ENCODE data around the gene PDLIM3. TPM values are rescaled to one million over a fixed set of nuclear protein-coding genes. Genes with fewer than 3 reads are reported as not detected.

Gene PDLIM3, protein sequence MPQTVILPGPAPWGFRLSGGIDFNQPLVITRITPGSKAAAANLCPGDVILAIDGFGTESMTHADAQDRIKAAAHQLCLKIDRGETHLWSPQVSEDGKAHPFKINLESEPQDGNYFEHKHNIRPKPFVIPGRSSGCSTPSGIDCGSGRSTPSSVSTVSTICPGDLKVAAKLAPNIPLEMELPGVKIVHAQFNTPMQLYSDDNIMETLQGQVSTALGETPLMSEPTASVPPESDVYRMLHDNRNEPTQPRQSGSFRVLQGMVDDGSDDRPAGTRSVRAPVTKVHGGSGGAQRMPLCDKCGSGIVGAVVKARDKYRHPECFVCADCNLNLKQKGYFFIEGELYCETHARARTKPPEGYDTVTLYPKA
- 18.0 and 19.5 TPM in 2 replicates for total RNA-seq (2014; rRNA removed; shearing (Covaris generic))
- polyA plus RNA-seq (2016; fragmentation: Nextera tagmentation; extraction: Ambion mirVana), result 8.3 and 8.5 TPM in 2 replicates
- long read RNA-seq, partial matches to known transcripts, result 0 of 1 reads
- long read RNA-seq, other reads (novel, unspliced or antisense), result 0 of 1 reads

DNA sequence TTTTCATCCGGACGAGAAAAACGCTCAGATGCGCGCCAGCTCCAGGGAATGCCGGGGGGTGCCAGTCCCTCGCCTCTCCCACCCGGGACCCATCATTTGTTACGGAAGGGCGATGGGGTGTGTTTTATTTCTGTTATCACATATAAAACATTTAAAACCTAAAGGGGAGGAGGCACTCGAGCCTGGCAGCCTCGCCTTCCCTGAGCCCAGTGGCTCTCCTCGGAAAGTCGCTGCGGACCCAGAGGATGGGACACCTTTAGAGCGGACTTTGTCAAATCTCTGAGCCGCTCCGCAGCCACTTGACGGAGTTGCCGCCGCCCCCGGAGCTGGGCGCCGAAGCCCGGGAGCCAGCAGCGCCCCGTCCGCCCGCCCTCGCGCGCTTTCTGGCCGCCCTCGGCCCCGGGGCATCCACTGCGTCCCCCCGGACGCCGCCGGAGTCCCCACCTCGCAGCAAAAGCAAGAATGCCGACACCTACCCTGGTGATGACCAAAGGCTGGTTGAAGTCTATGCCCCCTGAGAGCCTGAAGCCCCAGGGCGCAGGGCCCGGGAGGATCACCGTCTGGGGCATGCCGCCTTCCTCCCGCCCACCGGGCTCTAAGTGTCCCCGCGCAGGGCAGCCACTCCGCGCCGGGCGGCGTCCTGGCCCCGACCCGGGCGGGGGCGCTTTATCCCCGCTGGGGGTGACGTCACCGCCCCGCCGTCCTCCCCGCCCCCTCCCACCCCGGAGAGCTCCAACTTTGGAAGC is at the start of gene PDLIM3:
TSS of gene PDLIM3 (minus strand) at position 642 of the 746 bp plus-strand sequence. CDS start at position 569, 73 bp downstream.
- Histone ChIP-seq H2AFZ (peak within 1 kb of the TSS; percentile 97), H4K20me1 (replicated peaks; ENCODE audit: insufficient read depth) (no peaks in the 10 kb centered on the region), H3K9me2 (ENCODE audit: insufficient read depth) (no peaks in the 10 kb centered on the region), H3K4me2 (peak within 1 kb of the TSS; percentile 98), H3K4me3 (peak within 1 kb of the TSS; percentile 91), H3K36me3 (ENCODE audit: insufficient read depth) (no peaks in the 10 kb centered on the region), H3K27me3 (ENCODE audit: insufficient read depth) (peaks cover 37% of the 10 kb centered on the region), H3K27ac (ENCODE audit: low read depth) (no peak within 1 kb of the TSS), H3K4me1 (ENCODE audit: insufficient read depth) (peaks cover 13% of the 10 kb centered on the region), H3K79me2 (replicated peaks; ENCODE audit: insufficient read depth) (no peaks in the 10 kb centered on the region), H3F3A (replicated peaks; ENCODE audit: low read depth) (no peaks in the 10 kb centered on the region; the same call in 1 of the 2 replicates)
- no peak within 1 kb of the TSS for H3K27ac Mint-ChIP-seq
- ATAC-seq (peak; percentile 82), DNase-seq (ENCODE audit: low spot score) (peak; percentile 76)
- no peaks in the 10 kb centered on the region for H3K36me3 Mint-ChIP-seq (ENCODE audit: low read depth)
- TF ChIP-seq EZH2 (IDR thresholded peaks at IDR 0.05; ENCODE audit: low read depth, unreplicated experiment) (peak; percentile 28), POLR2AphosphoS5 (IDR thresholded peaks at IDR 0.05; ENCODE audit: low read depth) (peak; percentile 46; the same call in 1 of the 2 replicates), JUNB (IDR thresholded peaks at IDR 0.05; ENCODE audit: unreplicated experiment) (no peak), CREB1 (CRISPR knock-in tag; IDR thresholded peaks at IDR 0.05; ENCODE audit: low read depth) (peak; percentile 86)
- TF ChIP-seq, protein P1, sequence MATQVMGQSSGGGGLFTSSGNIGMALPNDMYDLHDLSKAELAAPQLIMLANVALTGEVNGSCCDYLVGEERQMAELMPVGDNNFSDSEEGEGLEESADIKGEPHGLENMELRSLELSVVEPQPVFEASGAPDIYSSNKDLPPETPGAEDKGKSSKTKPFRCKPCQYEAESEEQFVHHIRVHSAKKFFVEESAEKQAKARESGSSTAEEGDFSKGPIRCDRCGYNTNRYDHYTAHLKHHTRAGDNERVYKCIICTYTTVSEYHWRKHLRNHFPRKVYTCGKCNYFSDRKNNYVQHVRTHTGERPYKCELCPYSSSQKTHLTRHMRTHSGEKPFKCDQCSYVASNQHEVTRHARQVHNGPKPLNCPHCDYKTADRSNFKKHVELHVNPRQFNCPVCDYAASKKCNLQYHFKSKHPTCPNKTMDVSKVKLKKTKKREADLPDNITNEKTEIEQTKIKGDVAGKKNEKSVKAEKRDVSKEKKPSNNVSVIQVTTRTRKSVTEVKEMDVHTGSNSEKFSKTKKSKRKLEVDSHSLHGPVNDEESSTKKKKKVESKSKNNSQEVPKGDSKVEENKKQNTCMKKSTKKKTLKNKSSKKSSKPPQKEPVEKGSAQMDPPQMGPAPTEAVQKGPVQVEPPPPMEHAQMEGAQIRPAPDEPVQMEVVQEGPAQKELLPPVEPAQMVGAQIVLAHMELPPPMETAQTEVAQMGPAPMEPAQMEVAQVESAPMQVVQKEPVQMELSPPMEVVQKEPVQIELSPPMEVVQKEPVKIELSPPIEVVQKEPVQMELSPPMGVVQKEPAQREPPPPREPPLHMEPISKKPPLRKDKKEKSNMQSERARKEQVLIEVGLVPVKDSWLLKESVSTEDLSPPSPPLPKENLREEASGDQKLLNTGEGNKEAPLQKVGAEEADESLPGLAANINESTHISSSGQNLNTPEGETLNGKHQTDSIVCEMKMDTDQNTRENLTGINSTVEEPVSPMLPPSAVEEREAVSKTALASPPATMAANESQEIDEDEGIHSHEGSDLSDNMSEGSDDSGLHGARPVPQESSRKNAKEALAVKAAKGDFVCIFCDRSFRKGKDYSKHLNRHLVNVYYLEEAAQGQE (IDR thresholded peaks at IDR 0.05; ENCODE audit: unreplicated experiment), result no peak
- H3K9me3 Mint-ChIP-seq, result no peaks in the 10 kb centered on the region
- H3K4me1 Mint-ChIP-seq, result peaks cover 4% of the 10 kb centered on the region; the same call in 2 of the 3 replicates
- H3K4me3 Mint-ChIP-seq, result peak within 1 kb of the TSS; percentile 82
- peaks cover 7% of the 10 kb centered on the region for H3K27me3 Mint-ChIP-seq (ENCODE audit: insufficient read depth, low read depth, poor library complexity)

DNA sequence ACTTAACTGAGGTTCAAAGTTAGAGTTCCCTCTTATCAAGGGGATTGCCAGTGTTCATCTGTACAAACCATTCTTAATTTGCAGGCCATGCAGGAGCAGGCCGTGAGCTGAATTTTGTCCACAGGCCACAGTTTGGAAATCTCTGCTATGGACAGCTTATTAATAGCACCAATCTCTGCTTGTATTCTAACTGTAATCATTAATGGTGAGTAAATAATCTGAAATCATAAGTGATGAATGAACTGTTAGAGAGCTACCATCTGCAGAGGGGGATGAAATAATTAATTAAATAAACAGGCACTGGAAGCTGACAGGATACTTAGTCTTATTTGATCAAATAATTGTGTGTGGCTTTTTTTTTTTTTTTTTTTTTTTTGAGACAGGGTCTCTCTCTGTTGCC is 48.5 kb upstream of the PDLIM3 start:
- H3K27ac Mint-ChIP-seq, result no peak overlapping the region
- H3K27me3 Mint-ChIP-seq (ENCODE audit: insufficient read depth, low read depth, poor library complexity), result peaks cover 16% of the 10 kb centered on the region
- Histone ChIP-seq H3K9me2 (ENCODE audit: insufficient read depth) (no peaks in the 10 kb centered on the region), H3K27ac (ENCODE audit: low read depth) (no peak overlapping the region), H3K79me2 (replicated peaks; ENCODE audit: insufficient read depth) (no peaks in the 10 kb centered on the region), H3F3A (replicated peaks; ENCODE audit: low read depth) (peaks cover 7% of the 10 kb centered on the region; the same call in 1 of the 2 replicates), H3K36me3 (ENCODE audit: insufficient read depth) (no peaks in the 10 kb centered on the region), H4K20me1 (replicated peaks; ENCODE audit: insufficient read depth) (no peaks in the 10 kb centered on the region), H3K4me2 (no peak overlapping the region), H3K27me3 (ENCODE audit: insufficient read depth) (peaks cover 20% of the 10 kb centered on the region), H2AFZ (no peak overlapping the region), H3K4me1 (ENCODE audit: insufficient read depth) (peaks cover 34% of the 10 kb centered on the region), H3K4me3 (no peak overlapping the region)
- ATAC-seq (no peak), DNase-seq (ENCODE audit: low spot score) (no peak)
- no peak overlapping the region for H3K4me3 Mint-ChIP-seq
- H3K4me1 Mint-ChIP-seq, result peaks cover 41% of the 10 kb centered on the region
- no peaks in the 10 kb centered on the region for H3K36me3 Mint-ChIP-seq (ENCODE audit: low read depth)
- H3K9me3 Mint-ChIP-seq, result no peaks in the 10 kb centered on the region; the same call in 1 of the 3 replicates
- no peak for TF ChIP-seq CREB1 (CRISPR knock-in tag; IDR thresholded peaks at IDR 0.05; ENCODE audit: low read depth)
- TF ChIP-seq, protein P2, sequence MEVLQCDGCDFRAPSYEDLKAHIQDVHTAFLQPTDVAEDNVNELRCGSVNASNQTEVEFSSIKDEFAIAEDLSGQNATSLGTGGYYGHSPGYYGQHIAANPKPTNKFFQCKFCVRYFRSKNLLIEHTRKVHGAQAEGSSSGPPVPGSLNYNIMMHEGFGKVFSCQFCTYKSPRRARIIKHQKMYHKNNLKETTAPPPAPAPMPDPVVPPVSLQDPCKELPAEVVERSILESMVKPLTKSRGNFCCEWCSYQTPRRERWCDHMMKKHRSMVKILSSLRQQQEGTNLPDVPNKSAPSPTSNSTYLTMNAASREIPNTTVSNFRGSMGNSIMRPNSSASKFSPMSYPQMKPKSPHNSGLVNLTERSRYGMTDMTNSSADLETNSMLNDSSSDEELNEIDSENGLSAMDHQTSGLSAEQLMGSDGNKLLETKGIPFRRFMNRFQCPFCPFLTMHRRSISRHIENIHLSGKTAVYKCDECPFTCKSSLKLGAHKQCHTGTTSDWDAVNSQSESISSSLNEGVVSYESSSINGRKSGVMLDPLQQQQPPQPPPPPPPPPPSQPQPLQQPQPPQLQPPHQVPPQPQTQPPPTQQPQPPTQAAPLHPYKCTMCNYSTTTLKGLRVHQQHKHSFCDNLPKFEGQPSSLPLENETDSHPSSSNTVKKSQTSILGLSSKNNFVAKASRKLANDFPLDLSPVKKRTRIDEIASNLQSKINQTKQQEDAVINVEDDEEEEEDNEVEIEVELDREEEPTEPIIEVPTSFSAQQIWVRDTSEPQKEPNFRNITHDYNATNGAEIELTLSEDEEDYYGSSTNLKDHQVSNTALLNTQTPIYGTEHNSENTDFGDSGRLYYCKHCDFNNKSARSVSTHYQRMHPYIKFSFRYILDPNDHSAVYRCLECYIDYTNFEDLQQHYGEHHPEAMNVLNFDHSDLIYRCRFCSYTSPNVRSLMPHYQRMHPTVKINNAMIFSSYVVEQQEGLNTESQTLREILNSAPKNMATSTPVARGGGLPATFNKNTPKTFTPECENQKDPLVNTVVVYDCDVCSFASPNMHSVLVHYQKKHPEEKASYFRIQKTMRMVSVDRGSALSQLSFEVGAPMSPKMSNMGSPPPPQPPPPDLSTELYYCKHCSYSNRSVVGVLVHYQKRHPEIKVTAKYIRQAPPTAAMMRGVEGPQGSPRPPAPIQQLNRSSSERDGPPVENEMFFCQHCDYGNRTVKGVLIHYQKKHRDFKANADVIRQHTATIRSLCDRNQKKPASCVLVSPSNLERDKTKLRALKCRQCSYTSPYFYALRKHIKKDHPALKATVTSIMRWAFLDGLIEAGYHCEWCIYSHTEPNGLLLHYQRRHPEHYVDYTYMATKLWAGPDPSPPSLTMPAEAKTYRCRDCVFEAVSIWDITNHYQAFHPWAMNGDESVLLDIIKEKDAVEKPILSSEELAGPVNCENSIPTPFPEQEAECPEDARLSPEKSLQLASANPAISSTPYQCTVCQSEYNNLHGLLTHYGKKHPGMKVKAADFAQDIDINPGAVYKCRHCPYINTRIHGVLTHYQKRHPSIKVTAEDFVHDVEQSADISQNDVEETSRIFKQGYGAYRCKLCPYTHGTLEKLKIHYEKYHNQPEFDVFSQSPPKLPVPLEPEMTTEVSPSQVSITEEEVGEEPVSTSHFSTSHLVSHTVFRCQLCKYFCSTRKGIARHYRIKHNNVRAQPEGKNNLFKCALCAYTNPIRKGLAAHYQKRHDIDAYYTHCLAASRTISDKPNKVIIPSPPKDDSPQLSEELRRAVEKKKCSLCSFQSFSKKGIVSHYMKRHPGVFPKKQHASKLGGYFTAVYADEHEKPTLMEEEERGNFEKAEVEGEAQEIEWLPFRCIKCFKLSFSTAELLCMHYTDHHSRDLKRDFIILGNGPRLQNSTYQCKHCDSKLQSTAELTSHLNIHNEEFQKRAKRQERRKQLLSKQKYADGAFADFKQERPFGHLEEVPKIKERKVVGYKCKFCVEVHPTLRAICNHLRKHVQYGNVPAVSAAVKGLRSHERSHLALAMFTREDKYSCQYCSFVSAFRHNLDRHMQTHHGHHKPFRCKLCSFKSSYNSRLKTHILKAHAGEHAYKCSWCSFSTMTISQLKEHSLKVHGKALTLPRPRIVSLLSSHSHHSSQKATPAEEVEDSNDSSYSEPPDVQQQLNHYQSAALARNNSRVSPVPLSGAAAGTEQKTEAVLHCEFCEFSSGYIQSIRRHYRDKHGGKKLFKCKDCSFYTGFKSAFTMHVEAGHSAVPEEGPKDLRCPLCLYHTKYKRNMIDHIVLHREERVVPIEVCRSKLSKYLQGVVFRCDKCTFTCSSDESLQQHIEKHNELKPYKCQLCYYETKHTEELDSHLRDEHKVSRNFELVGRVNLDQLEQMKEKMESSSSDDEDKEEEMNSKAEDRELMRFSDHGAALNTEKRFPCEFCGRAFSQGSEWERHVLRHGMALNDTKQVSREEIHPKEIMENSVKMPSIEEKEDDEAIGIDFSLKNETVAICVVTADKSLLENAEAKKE (CRISPR knock-in tag; IDR thresholded peaks at IDR 0.05), result no peak

All from GM23338 (cell line).